Bronchial epithelial cell (primary cell): ENCODE measurements around the gene PPP1R12B. TPM values are rescaled to one million over a fixed set of nuclear protein-coding genes. Genes with fewer than 3 reads are reported as not detected.
A peak's percentile ranks its signal among the peaks of the same experiment; 100 is the strongest.
"Not testable (repeated sequence)": the region's sequence is repeated elsewhere in the genome, so short reads cannot be mapped to it uniquely, and the experiment has no call there.

Source experiments
- DNase-seq: peaks from one replicate; pipeline ENCODE4 v3.0.0-alpha.2; 2010; ENCODE audit warnings: low read depth
- FAIRE-seq: peaks from 2 replicates; lab custom pipeline; 2011; peaks lifted over from hg19 to GRCh38; lab: Jason Lieb, UNC
- H3K27me3 ChIP-seq: 2 replicates; pipeline ENCODE4 v1.5.1; 2011; ENCODE audit warnings: low read length; ENCODE audit not compliant: control insufficient read depth, insufficient read depth
- H3K36me3 ChIP-seq: 2 replicates; pipeline ENCODE4 v1.5.1; 2011; ENCODE audit warnings: low read length; ENCODE audit not compliant: control insufficient read depth, insufficient read depth
- H3K4me3 ChIP-seq: 2 replicates; pipeline ENCODE4 v1.5.1; 2011; ENCODE audit warnings: mild to moderate bottlenecking, low read depth, low read length, control low read depth
- CTCF ChIP-seq: IDR thresholded peaks from 2 replicates; pipeline ENCODE4 v1.5.1; 2011; ENCODE audit warnings: mild to moderate bottlenecking, moderate library complexity, low read length, control low read depth, inconsistent platforms; ENCODE audit not compliant: insufficient read depth, severe bottlenecking
- total RNA-seq: library from RNA; depleted of rRNA; stranded (reverse); fragments of >200 nt; gene quantifications from 2 replicates; pipeline ENCODE4 v1.2.1, GENCODE V29; 2014

The PPP1R12B gene
- total RNA-seq, 1 donor from 2014 or later = 8.7 TPM

- Histone ChIP-seq H3K4me3 (no peak overlapping the region), H3K27me3 (no peaks in the 10 kb centered on the region), H3K36me3 (no peaks in the 10 kb centered on the region)
- TF ChIP-seq CTCF = no peak
- no peak for DNase-seq
- no peak for FAIRE-seq
Observed at GRCh38 chr1:202624088-202624780, 275.7 kb downstream of the PPP1R12B start.

GRCh38 chr1:202624781-202625108, 276.2 kb downstream of the PPP1R12B start:
- Histone ChIP-seq H3K36me3 (no peaks in the 10 kb centered on the region), H3K27me3 (no peaks in the 10 kb centered on the region), H3K4me3 (no peak overlapping the region)
- no peak for DNase-seq
- TF ChIP-seq CTCF = no peak
- FAIRE-seq = peak; percentile 100

GRCh38 chr1:202625416-202626360, 277.2 kb downstream of the PPP1R12B start:
- H3K4me3 ChIP-seq = no peak overlapping the region
- DNase-seq (peak; percentile 36), FAIRE-seq (no peak)
- TF ChIP-seq CTCF = peak; percentile 74
- no peaks in the 10 kb centered on the region for H3K27me3 ChIP-seq
- no peaks in the 10 kb centered on the region for H3K36me3 ChIP-seq

- H3K27me3 ChIP-seq, DNase-seq, FAIRE-seq, H3K36me3 ChIP-seq, H3K4me3 ChIP-seq: not testable (repeated sequence)
Observed at GRCh38 chr1:202627036-202627435, 278.5 kb downstream of the PPP1R12B start.

GRCh38 chr1:202627841-202628565, 279.5 kb downstream of the PPP1R12B start:
- no peaks in the 10 kb centered on the region for H3K27me3 ChIP-seq
- no peak overlapping the region for H3K4me3 ChIP-seq
- TF ChIP-seq CTCF = no peak
- FAIRE-seq = no peak
- DNase-seq = no peak
- H3K36me3 ChIP-seq = no peaks in the 10 kb centered on the region
